PC-3 (cell line): ENCODE data around the gene KCNG4.

Source experiments
- CTCF ChIP-seq: fragments of 300-600 bp; sonication (generic); conservative IDR thresholded peaks from 2 replicates; pipeline ENCODE4 v1.5.1; 2017; ENCODE audit warnings: antibody characterized with exemption, low read depth, mild to moderate bottlenecking, low read length
- EZH2 ChIP-seq: fragments of 300-600 bp; sonication (generic); IDR thresholded peaks from one replicate; pipeline ENCODE4 v1.6.1; 2017; ENCODE audit warnings: antibody characterized with exemption, mild to moderate bottlenecking, low read length; ENCODE audit not compliant: unreplicated experiment
- EZH2phosphoT487 ChIP-seq: fragments of 300-600 bp; sonication (generic); IDR thresholded peaks from 2 replicates; pipeline ENCODE4 v1.6.1; 2018; ENCODE audit warnings: mild to moderate bottlenecking, antibody characterized with exemption, low read length, borderline replicate concordance

GRCh38 chr16:84199861-84200260 lies 40.0 kb downstream of the KCNG4 start:
- TF ChIP-seq CTCF (no peak), EZH2phosphoT487 (no peak), EZH2 (no peak)
